K562 (cell line): Measurements from ENCODE around the gene CUL9. TPM values are rescaled to one million over a fixed set of nuclear protein-coding genes. Genes with fewer than 3 reads are reported as not detected.

ENCODE experiments used
- ATAC-seq: fragments of 200-7000 bp; cut with Tn5 transposase; 3 replicates; pipeline ENCODE4 v1.9.1; 2020; ENCODE audit warnings: moderate library complexity
- BruUV-seq: library from RNA; stranded (reverse); fragments of 400-500 nt; replicated peaks from 2 replicates; lab custom pipeline; 2021; lab: Mats Ljungman, UMichigan
- CTCF ChIA-PET: fragments of 300-600 bp; formaldehyde crosslinking; extraction: SDS; loops from one replicate; lab custom pipeline; 2021; ENCODE audit warnings: low intra/inter-chr PET ratio; lab: Yijun Ruan, JAX
- POLR2A ChIA-PET: fragments of 300-600, 350-650 bp; sonication (Branson Sonifier 250); formaldehyde crosslinking; extraction: SDS; loops from one replicate; lab custom pipeline; 2021; ENCODE audit warnings: antibody characterized with exemption, inconsistent platforms; lab: Yijun Ruan, JAX
- DNase-seq, 4 experiments: peaks; one replicate each; pipeline versions ENCODE4 v3.0.0 to v3.0.0-alpha.2; 2011 to 2018; ENCODE audit warnings: low spot score in 3 of 4, mixed read lengths in 3 of 4; ENCODE audit errors: extremely low read depth in 1 of 4
- FAIRE-seq: peaks from 2 replicates; lab custom pipeline; 2011; peaks lifted over from hg19 to GRCh38; lab: Jason Lieb, UNC
- H2AFZ ChIP-seq: 2 replicates; pipeline ENCODE4 v1.6.0; 2011; ENCODE audit warnings: low read depth, low read length, control low read depth, inconsistent platforms
- H3K27ac ChIP-seq: fragments of 200-600 bp; 3 replicates; pipeline ENCODE4 v1.8.0; 2011; ENCODE audit warnings: low read depth, mild to moderate bottlenecking, control low read depth, inconsistent platforms, low read length, moderate library complexity, mixed read lengths; ENCODE audit errors: extremely low read depth
- H3K27me3 ChIP-seq, 2 experiments: fragments of 300-600 bp in 1 of 2; 2 replicates in 1 of 2; 3 replicates in 1 of 2; pipeline versions ENCODE4 v1.6.0 to v1.8.0; 2011; ENCODE audit warnings: inconsistent platforms in 2 of 2, low read length in 2 of 2, mild to moderate bottlenecking in 1 of 2, mixed read lengths in 1 of 2, moderate library complexity in 1 of 2; ENCODE audit not compliant: control insufficient read depth in 2 of 2, insufficient read depth in 2 of 2
- H3K36me3 ChIP-seq: fragments of 300-600 bp; 3 replicates; pipeline ENCODE4 v1.8.0; 2011; ENCODE audit warnings: mild to moderate bottlenecking, low read length, inconsistent platforms; ENCODE audit not compliant: control insufficient read depth, insufficient read depth
- H3K4me1 ChIP-seq, 2 experiments: fragments of 200-600 bp in 1 of 2; replicated peaks in 1 of 2; 2 replicates in 1 of 2; 3 replicates in 1 of 2; pipeline versions ENCODE4 v1.5.1 to v1.8.0; 2011; ENCODE audit warnings: inconsistent platforms in 2 of 2, low read length in 2 of 2, mild to moderate bottlenecking in 1 of 2, mixed read lengths in 1 of 2, moderate library complexity in 1 of 2; ENCODE audit not compliant: control insufficient read depth in 2 of 2, insufficient read depth in 2 of 2
- H3K4me2 ChIP-seq: 2 replicates; pipeline ENCODE4 v1.6.1; 2011; ENCODE audit warnings: low read length, control low read depth, inconsistent platforms, mixed read lengths; ENCODE audit not compliant: insufficient read depth
- H3K4me3 ChIP-seq: fragments of 200-600 bp; sonication (generic), shearing (Covaris generic); 2 replicates; pipeline ENCODE4 v1.5.1; 2016; ENCODE audit warnings: control low read depth, inconsistent platforms
- H3K79me2 ChIP-seq: fragments of 200-600 bp; 3 replicates; pipeline ENCODE4 v1.8.0; 2011; ENCODE audit warnings: low read length, inconsistent platforms; ENCODE audit not compliant: control insufficient read depth, insufficient read depth
- H3K9ac ChIP-seq, 2 experiments: 2 replicates each; pipeline versions ENCODE4 v1.6.0 to v1.6.1; 2011; ENCODE audit warnings: low read depth in 2 of 2, low read length in 2 of 2, control low read depth in 1 of 2, inconsistent platforms in 1 of 2, mild to moderate bottlenecking in 1 of 2, mixed read lengths in 1 of 2; ENCODE audit not compliant: insufficient read depth in 1 of 2
- H3K9me1 ChIP-seq: one replicate; pipeline ENCODE4 v1.6.0; 2011; ENCODE audit warnings: inconsistent platforms, mild to moderate bottlenecking, low read length, moderate library complexity; ENCODE audit not compliant: control insufficient read depth, insufficient read depth
- H3K9me3 ChIP-seq: replicated peaks from 2 replicates; pipeline ENCODE4 v1.5.1; 2011; ENCODE audit warnings: low read depth, low read length, inconsistent platforms; ENCODE audit not compliant: control insufficient read depth, insufficient read depth
- H4K20me1 ChIP-seq: replicated peaks from 2 replicates; pipeline ENCODE4 v1.6.1; 2011; ENCODE audit warnings: low read length, inconsistent platforms, mixed read lengths; ENCODE audit not compliant: control insufficient read depth, insufficient read depth
- BACH1 ChIP-seq: fragments of 200-800 bp; sonication (Bioruptor generic); IDR thresholded peaks from 2 replicates; pipeline ENCODE4 v1.6.1; 2016; ENCODE audit warnings: missing genetic modification characterization, missing compliant biosample characterization
- CBFA2T3 ChIP-seq: fragments of 450-650 bp; IDR thresholded peaks from 2 replicates; pipeline ENCODE4 v1.6.1; 2017
- CHD1 ChIP-seq: fragments of 200-600 bp; sonication (generic); IDR thresholded peaks from one replicate; pipeline ENCODE4 v1.6.1; 2012; ENCODE audit warnings: mild to moderate bottlenecking, moderate library complexity, low read length, inconsistent platforms
- ETV1 ChIP-seq: fragments of 450-650 bp; conservative IDR thresholded peaks from 2 replicates; pipeline ENCODE4 v1.6.1; 2016; ENCODE audit warnings: missing genetic modification characterization, control low read depth, low read depth, missing compliant biosample characterization
- MCM3 ChIP-seq: fragments of 450-650 bp; IDR thresholded peaks from 2 replicates; pipeline ENCODE4 v1.6.1; 2016
- MCM5 ChIP-seq: fragments of 450-650 bp; IDR thresholded peaks from 2 replicates; pipeline ENCODE4 v1.6.1; 2016; ENCODE audit warnings: low read depth
- NFIC ChIP-seq: fragments of 450-650 bp; IDR thresholded peaks from 2 replicates; pipeline ENCODE4 v1.6.1; 2017; ENCODE audit warnings: mild to moderate bottlenecking, inconsistent platforms
- SIRT6 ChIP-seq: IDR thresholded peaks from one replicate; pipeline ENCODE4 v1.6.1; 2012; ENCODE audit warnings: low read depth, mild to moderate bottlenecking, control low read depth, inconsistent platforms, low read length, moderate library complexity
- SMARCC2 ChIP-seq: fragments of 450-650 bp; IDR thresholded peaks from 2 replicates; pipeline ENCODE4 v1.6.1; 2017; ENCODE audit warnings: antibody characterized with exemption, moderate library complexity, mild to moderate bottlenecking, low read depth
- SP2 ChIP-seq: IDR thresholded peaks from 2 replicates; pipeline ENCODE4 v1.6.1; 2011; ENCODE audit warnings: mild to moderate bottlenecking, low read depth, low read length, moderate library complexity; ENCODE audit not compliant: poor library complexity, severe bottlenecking; ENCODE audit errors: extremely low read depth
- ZFX ChIP-seq: sonication (generic); formaldehyde crosslinking; IDR thresholded peaks from 2 replicates; pipeline ENCODE4 v1.8.0; 2022; ENCODE audit warnings: mild to moderate bottlenecking, missing genetic modification reagents, moderate library complexity
- ZNF354B ChIP-seq: fragments of 250-450 bp; sonication (Bioruptor Pico); IDR thresholded peaks from 2 replicates; pipeline ENCODE4 v1.4.0; 2020
- ZNF408 ChIP-seq: fragments of 250-450 bp; sonication (Bioruptor Pico); IDR thresholded peaks from 2 replicates; pipeline ENCODE4 v1.4.0; 2020; ENCODE audit warnings: low read depth, mild to moderate bottlenecking, moderate library complexity
- WGBS: fragments of 100-300 bp; shearing (Covaris generic); methylation state at CpG from one replicate; pipeline ENCODE4 v1.1.6; 2016; ENCODE audit warnings: low coverage, mixed read lengths; ENCODE audit not compliant: insufficient coverage; ENCODE audit errors: missing lambda C conversion rate; 5-methylcytosine and 5-hydroxymethylcytosine counted together
- in situ Hi-C: fragments of 300-500 bp; cut with MboI; formaldehyde crosslinking; loops from 4 replicates; pipeline ENCODE4 v1.15.0; 2018; ENCODE audit warnings: inconsistent platforms, mixed read lengths
- intact Hi-C: fragments of 100-400 bp; cut with micrococcal nuclease; formaldehyde crosslinking; loops from 2 replicates; pipeline ENCODE4 v1.14.2; 2022
- polyA plus RNA-seq, 8 experiments: library from polyadenylated mRNA; depleted of rRNA in 4 of 8; stranded (reverse) in 5 of 8; unstranded in 3 of 8; fragments of >200 nt; fragmentation: Nextera tagmentation in 2 of 8; fragmentation: Illumina TruSeq in 1 of 8; extraction: Ambion mirVana in 2 of 8; extraction: Trizol in 1 of 8; gene quantifications; 2 replicates each; pipeline versions ENCODE4 v1.2.1 to v1.2.3, GENCODE V29; 2011 to 2014; ENCODE audit warnings: inconsistent platforms in 1 of 8, missing spikeins in 1 of 8
- total RNA-seq, 7 experiments: library from RNA; depleted of rRNA in 6 of 7; stranded (reverse); fragments of >200 nt in 6 of 7; fragmentation: Illumina TruSeq in 2 of 7; extraction: Trizol in 2 of 7; gene quantifications; 2 replicates each; pipeline versions ENCODE4 v1.2.1 to v1.2.3, GENCODE V29; 2011 to 2021; ENCODE audit warnings: low replicate concordance in 1 of 7
- TF ChIP-seq, protein P1 (sequence below), 2 experiments: fragments of 450-650 bp; conservative IDR thresholded peaks; 2 replicates each; pipeline ENCODE4 v1.6.1; 2017; ENCODE audit warnings: mild to moderate bottlenecking in 2 of 2, moderate library complexity in 2 of 2
- TF ChIP-seq, protein P2 (sequence below): sonication (generic); formaldehyde crosslinking; IDR thresholded peaks from 2 replicates; pipeline ENCODE4 v1.8.1; 2023; ENCODE audit warnings: mild to moderate bottlenecking, missing genetic modification reagents

Gene CUL9
- total and polyA plus RNA-seq, 9 of the 15 experiments (the other 6 are each of a cell fraction or from before 2014, with no cell fraction given) = 0.50 to 20.7 (median 6.6) TPM

DNA sequence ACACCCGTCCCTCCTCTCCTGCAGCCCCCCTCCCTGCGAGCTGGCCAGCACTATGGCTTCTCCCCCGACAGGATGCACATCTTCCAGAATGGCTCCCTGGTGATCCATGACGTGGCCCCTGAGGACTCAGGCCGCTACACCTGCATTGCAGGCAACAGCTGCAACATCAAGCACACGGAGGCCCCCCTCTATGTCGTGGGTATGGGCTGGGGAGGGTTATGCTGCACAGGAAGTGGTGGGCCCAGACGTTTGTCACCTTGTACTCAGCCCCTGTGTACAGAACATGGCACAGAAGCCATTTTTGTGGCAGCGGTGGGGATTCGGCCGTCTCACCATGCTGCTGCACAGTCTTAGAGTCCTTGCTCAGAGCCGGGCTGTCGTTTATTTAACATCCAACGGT lies 39.9 kb upstream of the CUL9 start (continued):
- TF ChIP-seq BACH1 = no peak
- TF ChIP-seq ZNF354B (CRISPR knock-in tag) = no peak
- no peak for TF ChIP-seq ZFX (CRISPR knock-in tag)

DNA sequence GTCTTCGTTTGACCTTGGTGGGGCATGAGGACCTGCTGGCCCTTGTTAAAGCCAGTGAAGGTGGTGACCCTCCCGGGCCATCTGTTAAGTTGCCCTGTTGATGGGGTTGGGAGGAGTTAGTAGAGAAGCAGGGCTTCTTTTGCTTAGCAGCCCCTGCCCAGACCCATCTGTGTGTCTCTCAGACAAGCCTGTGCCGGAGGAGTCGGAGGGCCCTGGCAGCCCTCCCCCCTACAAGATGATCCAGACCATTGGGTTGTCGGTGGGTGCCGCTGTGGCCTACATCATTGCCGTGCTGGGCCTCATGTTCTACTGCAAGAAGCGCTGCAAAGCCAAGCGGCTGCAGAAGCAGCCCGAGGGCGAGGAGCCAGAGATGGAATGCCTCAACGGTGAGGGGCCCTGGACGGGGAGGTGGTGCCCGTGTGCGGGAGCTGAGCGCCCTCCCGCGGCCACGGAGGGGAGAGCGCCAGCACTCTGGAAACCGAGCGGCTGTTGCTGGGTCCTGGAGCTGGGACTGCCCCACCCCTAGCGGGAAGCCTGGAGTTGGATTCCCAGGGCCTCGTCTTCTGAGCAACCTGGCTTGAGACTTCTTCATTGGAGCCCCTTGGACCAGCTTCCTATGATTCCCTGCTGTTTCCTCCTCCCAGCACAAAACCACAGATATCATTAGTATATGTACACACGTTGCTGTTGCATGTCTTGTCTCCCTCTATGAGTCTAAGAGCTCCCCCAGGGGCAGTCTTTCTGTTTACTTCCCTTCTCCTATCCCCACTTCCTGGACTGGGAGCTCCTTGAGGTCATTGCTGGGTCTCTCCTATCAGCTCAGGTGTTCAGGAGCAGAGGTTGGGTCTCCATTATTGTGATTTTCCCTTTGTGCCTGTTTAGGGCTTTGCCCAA lies 38.5 kb upstream of the CUL9 start:
- Histone ChIP-seq H3K36me3 (no peaks in the 10 kb centered on the region), H2AFZ (peak overlapping the region; percentile 97), H4K20me1 (no peaks in the 10 kb centered on the region), H3K79me2 (no peaks in the 10 kb centered on the region), H3K9me3 (no peaks in the 10 kb centered on the region), H3K27me3 (no peaks in the 10 kb centered on the region; a peak in 1 of 5 replicates), H3K27ac (peak overlapping the region; percentile 47; the same call in 2 of the 3 replicates), H3K4me3 (no peak overlapping the region), H3K9me1 (no peaks in the 10 kb centered on the region), H3K9ac (peak overlapping the region in 1 of 2 experiments; percentile 46; a peak in 1 of 4 replicates), H3K4me1 (peaks cover 5 to 21% of the 10 kb centered on the region in 2 experiments; a peak in 4 of 5 replicates), H3K4me2 (peak overlapping the region; percentile 59)
- in situ Hi-C loops = loop anchor here (5.0 kb wide), 1 partner anchor 236 kb away; no protein-coding TSS in a partner anchor
- WGBS = 20% methylated on average over 24 of the region's 25 CpGs
- FAIRE-seq = peak; percentile 85
- POLR2A ChIA-PET = interaction anchor here (0.5 to 2.4 kb wide), 24 partner anchors 12 to 371 kb away, joined by 3 to 22 read pairs (median 3); partner anchors contain the start of genes CUL7, KLC4, KLHDC3 and MEA1
- DNase-seq = peak; percentile 91 to 98 (median 96)
- intact Hi-C loops = loop anchor here (1.0 to 2.0 kb wide), 4 partner anchors 73 to 242 kb away; no protein-coding TSS in a partner anchor
- no TSS peak for BruUV-seq
- CTCF ChIA-PET = interaction anchor here (0.6 to 2.5 kb wide), 6 partner anchors 13 to 515 kb away, joined by 3 to 22 read pairs (median 14); no protein-coding TSS in a partner anchor
- peak; percentile 99 for ATAC-seq
- TF ChIP-seq ETV1 (peak; percentile 78), MCM3 (no peak), SIRT6 (no peak), CHD1 (no peak), MCM5 (no peak), SMARCC2 (no peak), ZNF408 (CRISPR knock-in tag) (no peak), SP2 (no peak), NFIC (peak; percentile 52), CBFA2T3 (no peak)
- TF ChIP-seq, protein P1, sequence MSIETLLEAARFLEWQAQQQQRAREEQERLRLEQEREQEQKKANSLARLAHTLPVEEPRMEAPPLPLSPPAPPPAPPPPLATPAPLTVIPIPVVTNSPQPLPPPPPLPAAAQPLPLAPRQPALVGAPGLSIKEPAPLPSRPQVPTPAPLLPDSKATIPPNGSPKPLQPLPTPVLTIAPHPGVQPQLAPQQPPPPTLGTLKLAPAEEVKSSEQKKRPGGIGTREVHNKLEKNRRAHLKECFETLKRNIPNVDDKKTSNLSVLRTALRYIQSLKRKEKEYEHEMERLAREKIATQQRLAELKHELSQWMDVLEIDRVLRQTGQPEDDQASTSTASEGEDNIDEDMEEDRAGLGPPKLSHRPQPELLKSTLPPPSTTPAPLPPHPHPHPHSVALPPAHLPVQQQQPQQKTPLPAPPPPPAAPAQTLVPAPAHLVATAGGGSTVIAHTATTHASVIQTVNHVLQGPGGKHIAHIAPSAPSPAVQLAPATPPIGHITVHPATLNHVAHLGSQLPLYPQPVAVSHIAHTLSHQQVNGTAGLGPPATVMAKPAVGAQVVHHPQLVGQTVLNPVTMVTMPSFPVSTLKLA (conservative IDR thresholded peaks at IDR 0.05) = no peak
- TF ChIP-seq, protein P2, sequence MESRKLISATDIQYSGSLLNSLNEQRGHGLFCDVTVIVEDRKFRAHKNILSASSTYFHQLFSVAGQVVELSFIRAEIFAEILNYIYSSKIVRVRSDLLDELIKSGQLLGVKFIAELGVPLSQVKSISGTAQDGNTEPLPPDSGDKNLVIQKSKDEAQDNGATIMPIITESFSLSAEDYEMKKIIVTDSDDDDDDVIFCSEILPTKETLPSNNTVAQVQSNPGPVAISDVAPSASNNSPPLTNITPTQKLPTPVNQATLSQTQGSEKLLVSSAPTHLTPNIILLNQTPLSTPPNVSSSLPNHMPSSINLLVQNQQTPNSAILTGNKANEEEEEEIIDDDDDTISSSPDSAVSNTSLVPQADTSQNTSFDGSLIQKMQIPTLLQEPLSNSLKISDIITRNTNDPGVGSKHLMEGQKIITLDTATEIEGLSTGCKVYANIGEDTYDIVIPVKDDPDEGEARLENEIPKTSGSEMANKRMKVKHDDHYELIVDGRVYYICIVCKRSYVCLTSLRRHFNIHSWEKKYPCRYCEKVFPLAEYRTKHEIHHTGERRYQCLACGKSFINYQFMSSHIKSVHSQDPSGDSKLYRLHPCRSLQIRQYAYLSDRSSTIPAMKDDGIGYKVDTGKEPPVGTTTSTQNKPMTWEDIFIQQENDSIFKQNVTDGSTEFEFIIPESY (CRISPR knock-in tag) = no peak; the same call in 1 of the 2 replicates
